Uterus (tissue), 4 donors: ENCODE data around the gene ADAMTS12. TPM values are rescaled to one million over a fixed set of nuclear protein-coding genes. Genes with fewer than 3 reads are reported as not detected.

Experiments
- DNase-seq, 2 donors: peaks; one replicate each; pipeline ENCODE4 v3.0.0-alpha.2; 2019 to 2020
- H3K27ac ChIP-seq, 2 donors: fragments of 200-600 bp; sonication (generic); 1 replicate in 1 of 2; 2 replicates in 1 of 2; pipeline ENCODE4 v1.5.1; 2016 to 2018
- H3K27me3 ChIP-seq, 2 donors: fragments of 200-600 bp; sonication (generic); one replicate each; pipeline ENCODE4 v1.5.1; 2018 to 2019; ENCODE audit warnings: control low read depth in 1 of 2
- H3K36me3 ChIP-seq, 2 donors: fragments of 200-600 bp; sonication (generic); one replicate each; pipeline ENCODE4 v1.5.1; 2019; ENCODE audit warnings: control low read depth in 1 of 2
- H3K4me1 ChIP-seq, 2 donors: fragments of 200-600 bp; sonication (generic); one replicate each; pipeline ENCODE4 v1.5.1; 2018 to 2019; ENCODE audit warnings: control low read depth in 1 of 2
- H3K4me3 ChIP-seq, 2 donors: fragments of 200-600 bp; sonication (generic); 1 replicate in 1 of 2; 2 replicates in 1 of 2; pipeline ENCODE4 v1.5.1; 2018 to 2019; ENCODE audit warnings: mild to moderate bottlenecking in 1 of 2
- H3K9me3 ChIP-seq, 2 donors: fragments of 200-600 bp; sonication (generic); one replicate each; pipeline ENCODE4 v1.5.1; 2019; ENCODE audit warnings: control low read depth in 1 of 2
- POLR2A ChIP-seq, 2 donors: fragments of 450-650 bp; IDR thresholded peaks; one replicate each; pipeline ENCODE4 v1.6.1; 2016; ENCODE audit warnings: antibody characterized with exemption in 2 of 2, mild to moderate bottlenecking in 1 of 2, moderate library complexity in 1 of 2
- intact Hi-C: fragments of 100-400 bp; cut with DNase I; formaldehyde crosslinking; loops from one replicate; pipeline ENCODE4 v1.15.1; 2023; ENCODE audit warnings: low total_unique reads
- total RNA-seq, 4 donors: library from RNA; depleted of rRNA in 3 of 4; stranded (reverse); fragments of >200 nt in 3 of 4; gene quantifications; one replicate each; pipeline versions ENCODE4 v1.1.0 to v1.2.4, GENCODE V29; 2014 to 2023
- TF ChIP-seq, protein P1 (sequence below), 4 experiments: fragments of 200-600 bp in 2 of 4; fragments of 450-650 bp in 2 of 4; sonication (generic) in 2 of 4; IDR thresholded peaks; one replicate each; pipeline ENCODE4 v1.5.1; 2016 to 2019; ENCODE audit warnings: antibody characterized with exemption in 4 of 4, mild to moderate bottlenecking in 2 of 4, moderate library complexity in 1 of 4
- donor health status: DM: yes; HTN: yes; CAD: no.

ADAMTS12 gene
- total RNA-seq, 4 donors from 2014 or later, result 0.51 to 37.5 (median 15.6) TPM

DNA sequence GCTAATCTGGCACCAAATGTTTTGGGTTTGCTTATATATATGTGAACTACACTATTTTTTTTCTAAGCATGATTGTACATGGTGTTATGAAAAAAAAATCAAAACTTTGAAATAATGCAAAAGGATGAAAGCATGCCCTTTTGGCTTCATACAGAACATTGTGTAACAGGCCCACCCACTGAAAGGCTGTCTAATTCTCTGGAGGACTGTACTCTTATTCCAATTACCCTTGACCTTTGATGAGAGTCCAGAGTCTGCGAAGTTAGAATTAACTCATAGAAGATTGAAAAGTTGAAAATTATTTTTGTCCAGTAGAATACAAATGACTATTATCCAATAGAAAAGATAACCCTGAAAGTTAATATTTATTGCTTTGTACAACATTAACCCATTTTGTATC lies 117.4 kb downstream of the ADAMTS12 start:
- Histone ChIP-seq H3K27me3 (no peaks in the 10 kb centered on the region), H3K27ac (no peak overlapping the region), H3K4me3 (no peak overlapping the region), H3K4me1 (peaks cover 0 to 5% of the 10 kb centered on the region in 2 donors), H3K9me3 (no peaks in the 10 kb centered on the region), H3K36me3 (no peaks in the 10 kb centered on the region)
- intact Hi-C loops, result no loop called here
- no peak for DNase-seq
- TF ChIP-seq POLR2A (IDR thresholded peaks at IDR 0.05), result no peak
- TF ChIP-seq, protein P1, sequence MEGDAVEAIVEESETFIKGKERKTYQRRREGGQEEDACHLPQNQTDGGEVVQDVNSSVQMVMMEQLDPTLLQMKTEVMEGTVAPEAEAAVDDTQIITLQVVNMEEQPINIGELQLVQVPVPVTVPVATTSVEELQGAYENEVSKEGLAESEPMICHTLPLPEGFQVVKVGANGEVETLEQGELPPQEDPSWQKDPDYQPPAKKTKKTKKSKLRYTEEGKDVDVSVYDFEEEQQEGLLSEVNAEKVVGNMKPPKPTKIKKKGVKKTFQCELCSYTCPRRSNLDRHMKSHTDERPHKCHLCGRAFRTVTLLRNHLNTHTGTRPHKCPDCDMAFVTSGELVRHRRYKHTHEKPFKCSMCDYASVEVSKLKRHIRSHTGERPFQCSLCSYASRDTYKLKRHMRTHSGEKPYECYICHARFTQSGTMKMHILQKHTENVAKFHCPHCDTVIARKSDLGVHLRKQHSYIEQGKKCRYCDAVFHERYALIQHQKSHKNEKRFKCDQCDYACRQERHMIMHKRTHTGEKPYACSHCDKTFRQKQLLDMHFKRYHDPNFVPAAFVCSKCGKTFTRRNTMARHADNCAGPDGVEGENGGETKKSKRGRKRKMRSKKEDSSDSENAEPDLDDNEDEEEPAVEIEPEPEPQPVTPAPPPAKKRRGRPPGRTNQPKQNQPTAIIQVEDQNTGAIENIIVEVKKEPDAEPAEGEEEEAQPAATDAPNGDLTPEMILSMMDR (IDR thresholded peaks at IDR 0.05), result no peak

DNA sequence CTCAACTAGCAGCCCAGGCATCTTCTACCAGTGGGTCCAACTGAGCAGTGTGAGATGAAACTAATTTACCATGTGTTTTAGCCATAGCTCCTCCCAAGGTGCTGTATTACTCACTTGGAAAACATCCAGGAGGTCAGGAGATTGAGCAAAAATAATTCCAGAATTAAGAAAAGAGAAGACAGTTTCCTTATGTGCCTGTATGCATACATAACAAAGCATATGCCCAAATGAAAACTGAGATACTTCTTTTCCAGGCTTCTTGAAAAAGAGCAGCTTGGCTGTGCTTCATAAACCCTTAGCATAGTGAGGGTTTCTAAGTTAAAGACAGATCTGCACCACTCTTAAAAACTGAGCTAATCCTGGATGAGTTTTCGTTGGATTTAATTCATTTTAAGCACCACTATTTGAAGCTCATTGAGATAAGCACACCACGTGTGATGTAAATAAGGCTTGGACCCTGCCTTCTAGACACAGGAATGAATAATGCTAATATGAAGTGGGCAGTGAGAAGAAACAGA lies 119.4 kb downstream of the ADAMTS12 start:
- DNase-seq, result no peak
- Histone ChIP-seq H3K9me3 (no peaks in the 10 kb centered on the region), H3K4me3 (no peak overlapping the region), H3K27me3 (no peaks in the 10 kb centered on the region), H3K36me3 (no peaks in the 10 kb centered on the region), H3K27ac (peak overlapping the region; percentile 46 to 50), H3K4me1 (peaks cover 0 to 5% of the 10 kb centered on the region in 2 donors)
- TF ChIP-seq POLR2A (IDR thresholded peaks at IDR 0.05), result no peak
- TF ChIP-seq, protein P1 (IDR thresholded peaks at IDR 0.05), result no peak
- intact Hi-C loops, result no loop called here

DNA sequence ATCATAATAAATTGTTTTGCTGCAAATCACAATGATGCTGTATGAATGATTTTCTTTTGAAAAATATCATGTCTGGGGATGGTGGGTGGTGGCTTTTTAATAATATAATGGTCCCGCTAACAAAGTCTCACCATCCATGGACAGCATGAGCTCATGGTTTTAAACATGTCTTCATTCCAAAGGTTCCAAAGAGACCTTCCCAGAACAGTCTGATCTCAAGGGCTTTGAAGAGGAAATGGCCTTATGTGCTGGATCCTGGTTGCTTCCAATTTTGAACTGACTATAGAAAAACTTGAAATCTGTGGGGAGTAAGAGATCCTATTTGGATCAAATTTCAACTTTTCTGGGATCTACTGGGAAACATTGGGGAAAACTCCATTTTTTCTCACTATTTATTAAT lies 121.8 kb downstream of the ADAMTS12 start:
- Histone ChIP-seq H3K9me3 (no peaks in the 10 kb centered on the region), H3K27me3 (no peaks in the 10 kb centered on the region), H3K4me3 (no peak overlapping the region), H3K36me3 (no peaks in the 10 kb centered on the region), H3K27ac (no peak overlapping the region), H3K4me1 (peaks cover 0 to 5% of the 10 kb centered on the region in 2 donors)
- TF ChIP-seq POLR2A (IDR thresholded peaks at IDR 0.05), result no peak
- TF ChIP-seq, protein P1 (IDR thresholded peaks at IDR 0.05), result no peak
- intact Hi-C loops, result no loop called here
- DNase-seq, result no peak

DNA sequence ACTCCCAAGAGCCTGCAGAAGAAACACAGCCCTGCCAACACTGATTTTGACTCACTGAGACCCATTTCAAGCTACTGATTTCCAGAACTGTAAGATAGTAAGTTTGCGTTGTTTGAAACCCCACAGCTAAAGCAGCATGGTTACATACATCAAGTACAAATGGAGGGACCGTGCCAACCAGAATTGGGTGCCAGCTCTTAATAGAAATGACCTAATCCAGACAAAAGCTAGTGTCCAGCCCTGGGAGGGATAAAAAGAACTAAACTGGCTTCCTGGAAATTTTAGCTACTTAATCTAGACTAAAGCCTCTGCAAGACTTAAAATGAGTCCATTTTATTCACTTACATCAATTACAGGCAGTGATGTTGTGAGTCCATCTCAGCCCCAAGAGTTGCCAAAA lies 122.6 kb downstream of the ADAMTS12 start:
- H3K27ac ChIP-seq, result no peak overlapping the region
- H3K36me3 ChIP-seq, result no peaks in the 10 kb centered on the region
- intact Hi-C loops, result no loop called here

DNA sequence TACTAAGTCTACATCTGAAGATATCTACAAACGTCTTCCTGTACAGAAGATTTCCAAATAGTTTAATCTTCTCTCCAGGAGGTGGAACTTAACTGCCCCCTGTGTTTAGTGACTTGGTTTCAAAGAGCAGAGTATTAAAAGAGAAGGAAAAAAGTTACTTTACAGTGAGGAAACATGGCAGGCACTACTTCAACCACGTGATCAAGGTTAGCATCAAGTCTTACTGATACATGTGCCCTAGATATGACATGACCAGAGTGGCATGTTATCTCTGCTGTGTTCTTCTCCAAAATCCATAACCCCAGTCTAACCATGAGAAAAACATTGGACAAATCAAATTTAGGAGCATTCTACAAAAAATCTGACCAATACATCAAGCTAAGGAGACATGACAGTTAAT lies 125.8 kb downstream of the ADAMTS12 start:
- DNase-seq, result no peak
- intact Hi-C loops, result no loop called here
- no peaks in the 10 kb centered on the region for H3K36me3 ChIP-seq
- H3K4me1 ChIP-seq, result no peaks in the 10 kb centered on the region
- no peak overlapping the region for H3K4me3 ChIP-seq
- TF ChIP-seq, protein P1 (IDR thresholded peaks at IDR 0.05), result no peak
- TF ChIP-seq POLR2A (IDR thresholded peaks at IDR 0.05), result no peak
- H3K27me3 ChIP-seq, result no peaks in the 10 kb centered on the region
- no peak overlapping the region for H3K27ac ChIP-seq
- no peaks in the 10 kb centered on the region for H3K9me3 ChIP-seq

More for the DNA sequence above, 122.6 kb downstream of the ADAMTS12 start:
- Histone ChIP-seq H3K4me1 (peaks cover 0 to 5% of the 10 kb centered on the region in 2 donors), H3K27me3 (no peaks in the 10 kb centered on the region), H3K9me3 (no peaks in the 10 kb centered on the region), H3K4me3 (no peak overlapping the region)
- TF ChIP-seq, protein P1 (IDR thresholded peaks at IDR 0.05), result no peak
- TF ChIP-seq POLR2A (IDR thresholded peaks at IDR 0.05), result no peak
- DNase-seq, result no peak
